Osteoblast (primary cell): ENCODE data around the gene LGALS9. TPM values are rescaled to one million over a fixed set of nuclear protein-coding genes. Genes with fewer than 3 reads are reported as not detected.
A peak's percentile ranks its signal among the peaks of the same experiment; 100 is the strongest.

Experiments
- DNase-seq: peaks from one replicate; pipeline ENCODE4 v3.0.0; 2011; ENCODE audit warnings: low spot score, mixed read lengths; ENCODE audit not compliant: insufficient read length; ENCODE audit errors: missing footprints
- H2AFZ ChIP-seq: 2 replicates; pipeline ENCODE4 v1.6.0; 2011; ENCODE audit warnings: mild to moderate bottlenecking, low read length
- H3K27ac ChIP-seq: 2 replicates; pipeline ENCODE4 v1.5.1; 2011; ENCODE audit warnings: mild to moderate bottlenecking, low read depth, low read length, moderate library complexity
- H3K27me3 ChIP-seq: 2 replicates; pipeline ENCODE4 v1.6.0; 2012; ENCODE audit warnings: mild to moderate bottlenecking, control low read depth, inconsistent platforms, low read length, moderate library complexity; ENCODE audit not compliant: insufficient read depth
- H3K36me3 ChIP-seq: 2 replicates; pipeline ENCODE4 v1.5.1; 2011; ENCODE audit warnings: mild to moderate bottlenecking, low read length, control low read depth, moderate library complexity; ENCODE audit not compliant: insufficient read depth
- H3K4me1 ChIP-seq: 2 replicates; pipeline ENCODE4 v1.5.1; 2011; ENCODE audit warnings: mild to moderate bottlenecking, low read length, control low read depth, moderate library complexity; ENCODE audit not compliant: insufficient read depth
- H3K4me2 ChIP-seq: 2 replicates; pipeline ENCODE4 v1.6.0; 2011; ENCODE audit warnings: mild to moderate bottlenecking, low read length; ENCODE audit not compliant: insufficient read depth
- H3K4me3 ChIP-seq: fragments of 200-600 bp; sonication (generic); 3 replicates; pipeline ENCODE4 v1.5.1; 2012; ENCODE audit warnings: mild to moderate bottlenecking, low read length, inconsistent platforms; ENCODE audit not compliant: insufficient read depth
- H3K79me2 ChIP-seq: 2 replicates; pipeline ENCODE4 v1.6.0; 2012; ENCODE audit warnings: mild to moderate bottlenecking, low read length, control low read depth, inconsistent platforms; ENCODE audit not compliant: insufficient read depth
- H3K9me3 ChIP-seq: 2 replicates; pipeline ENCODE4 v1.5.1; 2011; ENCODE audit warnings: low read depth, low read length, control low read depth
- H4K20me1 ChIP-seq: 2 replicates; pipeline ENCODE4 v1.6.0; 2012; ENCODE audit warnings: mild to moderate bottlenecking, low read length, control low read depth; ENCODE audit not compliant: insufficient read depth
- CTCF ChIP-seq: IDR thresholded peaks from 2 replicates; pipeline ENCODE4 v1.5.1; 2011; ENCODE audit warnings: mild to moderate bottlenecking, low read depth, low read length, moderate library complexity; ENCODE audit errors: extremely low read depth
- total RNA-seq: library from RNA; depleted of rRNA; stranded (reverse); fragments of >200 nt; gene quantifications from 2 replicates; pipeline ENCODE4 v1.2.3, GENCODE V29; 2012

Gene LGALS9
- total RNA-seq, 1 donor: 1.4 TPM

GRCh38 chr17:27586203-27586721 lies 44.7 kb upstream of the LGALS9 start:
- Histone ChIP-seq H3K4me1 (peaks cover 10% of the 10 kb centered on the region), H3K36me3 (no peaks in the 10 kb centered on the region), H2AFZ (no peak overlapping the region), H3K4me2 (no peak overlapping the region), H3K4me3 (no peak overlapping the region), H3K79me2 (no peaks in the 10 kb centered on the region), H3K27me3 (no peaks in the 10 kb centered on the region), H4K20me1 (no peaks in the 10 kb centered on the region), H3K27ac (peak overlapping the region; percentile 26), H3K9me3 (no peaks in the 10 kb centered on the region)
- TF ChIP-seq CTCF: no peak
- peak; percentile 80 for DNase-seq

- peak; percentile 41 for DNase-seq
- Histone ChIP-seq H3K36me3 (no peaks in the 10 kb centered on the region), H4K20me1 (no peaks in the 10 kb centered on the region), H3K27me3 (no peaks in the 10 kb centered on the region), H2AFZ (no peak overlapping the region), H3K4me3 (no peak overlapping the region), H3K79me2 (no peaks in the 10 kb centered on the region), H3K27ac (no peak overlapping the region), H3K4me2 (no peak overlapping the region), H3K4me1 (peaks cover 10% of the 10 kb centered on the region), H3K9me3 (no peaks in the 10 kb centered on the region)
- no peak for TF ChIP-seq CTCF
These were observed 42.6 kb upstream of the LGALS9 start for GRCh38 chr17:27588354-27588753.

DNA sequence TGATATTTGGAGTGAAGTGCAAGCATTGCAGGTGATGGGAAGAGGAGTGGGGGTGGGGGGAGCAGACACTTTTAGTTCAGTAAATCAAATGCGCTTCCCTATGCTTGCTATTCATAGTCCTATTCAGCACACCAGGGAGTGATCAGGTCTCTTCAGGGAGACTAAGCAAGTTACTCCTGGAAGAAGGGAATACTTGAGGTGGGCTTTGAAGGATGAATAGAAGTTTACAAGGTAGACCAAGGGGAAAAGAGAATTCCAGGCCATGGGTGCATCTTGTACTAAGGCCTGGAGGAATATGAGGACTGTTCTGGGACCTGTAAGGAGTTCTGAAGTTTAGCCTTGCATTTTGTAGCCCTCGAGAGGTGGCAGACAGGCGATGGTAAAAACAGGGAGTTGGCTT lies 40.1 kb upstream of the LGALS9 start:
- no peaks in the 10 kb centered on the region for H3K36me3 ChIP-seq
- H3K27ac ChIP-seq: no peak overlapping the region

DNA sequence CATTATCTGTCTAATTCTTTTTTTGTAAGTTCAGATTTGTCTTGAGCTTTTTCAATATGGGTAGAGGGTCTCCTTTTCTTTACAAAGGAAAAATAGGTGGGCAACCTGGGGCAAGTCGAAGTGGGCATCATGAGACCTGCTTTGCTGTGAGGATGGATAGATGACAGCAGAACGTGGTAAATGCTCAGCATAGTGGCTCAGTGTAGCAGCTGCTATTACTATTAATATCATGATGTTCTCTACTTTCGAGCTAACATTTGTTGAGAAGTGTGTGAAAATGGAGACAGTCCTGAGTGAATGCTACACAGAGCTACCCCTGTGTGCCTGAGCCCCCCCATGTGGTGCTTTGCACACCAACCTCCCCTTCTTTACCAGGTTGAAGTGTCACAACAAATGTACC lies 39.0 kb upstream of the LGALS9 start:
- no peaks in the 10 kb centered on the region for H3K79me2 ChIP-seq
- no peak overlapping the region for H3K27ac ChIP-seq
- DNase-seq: peak; percentile 70
- no peak overlapping the region for H3K4me2 ChIP-seq
- H2AFZ ChIP-seq: no peak overlapping the region
- no peaks in the 10 kb centered on the region for H3K36me3 ChIP-seq
- H3K4me1 ChIP-seq: no peaks in the 10 kb centered on the region
- H4K20me1 ChIP-seq: no peaks in the 10 kb centered on the region
- no peaks in the 10 kb centered on the region for H3K9me3 ChIP-seq
- no peak for TF ChIP-seq CTCF
- no peaks in the 10 kb centered on the region for H3K27me3 ChIP-seq
- H3K4me3 ChIP-seq: no peak overlapping the region

More for the DNA sequence above, 40.1 kb upstream of the LGALS9 start:
- peak; percentile 13 for DNase-seq
- Histone ChIP-seq H2AFZ (no peak overlapping the region), H3K9me3 (no peaks in the 10 kb centered on the region), H4K20me1 (no peaks in the 10 kb centered on the region), H3K27me3 (no peaks in the 10 kb centered on the region), H3K4me3 (no peak overlapping the region), H3K4me1 (peaks cover 7% of the 10 kb centered on the region), H3K4me2 (no peak overlapping the region), H3K79me2 (no peaks in the 10 kb centered on the region)
- TF ChIP-seq CTCF: no peak
